Stimulated activated naive CD4-positive, alpha-beta T cell (primary cell): Measurements from ENCODE around the gene RNU2-1.
"Not testable (repeated sequence)": the region's sequence is repeated elsewhere in the genome, so short reads cannot be mapped to it uniquely, and the experiment has no call there.

Experiments
- DNase-seq, 6 experiments: peaks; one replicate each; lab custom pipeline; 2025; lab: John Stamatoyannopoulos, UW

The RNU2-1 gene

DNA sequence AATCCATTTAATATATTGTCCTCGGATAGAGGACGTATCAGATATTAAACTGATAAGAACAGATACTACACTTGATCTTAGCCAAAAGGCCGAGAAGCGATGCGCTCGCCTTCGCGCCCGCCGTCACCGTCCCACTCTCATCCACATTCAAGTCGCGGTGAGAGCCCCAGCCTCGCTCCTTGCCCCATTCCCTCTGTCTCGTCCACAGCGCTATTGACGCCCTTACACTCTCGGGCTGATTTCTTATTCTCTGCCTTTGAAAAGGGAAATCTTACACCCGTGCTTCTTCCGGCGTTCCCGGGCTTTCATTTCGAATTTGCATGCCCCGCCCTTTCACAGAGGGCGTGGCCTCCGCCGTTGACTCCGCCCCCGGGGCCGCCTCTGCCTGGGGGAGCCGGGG, at the start of gene RNU2-1:
TSS of gene RNU2-1 (minus strand) at position 101 of the 400 bp plus-strand sequence.
- DNase-seq = not testable (repeated sequence)

DNA sequence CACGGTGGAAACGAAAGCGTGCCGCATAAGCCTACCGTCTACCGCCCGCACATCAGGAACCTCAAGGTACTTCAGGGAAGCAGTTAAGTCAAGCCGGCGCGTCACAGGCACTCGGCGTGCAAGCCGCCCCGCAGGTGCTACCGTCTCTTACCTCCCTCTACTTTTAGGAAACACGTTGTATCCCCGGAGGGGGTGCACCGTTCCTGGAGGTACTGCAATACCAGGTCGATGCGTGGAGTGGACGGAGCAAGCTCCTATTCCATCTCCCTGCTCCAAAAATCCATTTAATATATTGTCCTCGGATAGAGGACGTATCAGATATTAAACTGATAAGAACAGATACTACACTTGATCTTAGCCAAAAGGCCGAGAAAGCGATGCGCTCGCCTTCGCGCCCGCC, 39.1 kb upstream of the RNU2-1 start:
- not testable (repeated sequence) for DNase-seq

DNA sequence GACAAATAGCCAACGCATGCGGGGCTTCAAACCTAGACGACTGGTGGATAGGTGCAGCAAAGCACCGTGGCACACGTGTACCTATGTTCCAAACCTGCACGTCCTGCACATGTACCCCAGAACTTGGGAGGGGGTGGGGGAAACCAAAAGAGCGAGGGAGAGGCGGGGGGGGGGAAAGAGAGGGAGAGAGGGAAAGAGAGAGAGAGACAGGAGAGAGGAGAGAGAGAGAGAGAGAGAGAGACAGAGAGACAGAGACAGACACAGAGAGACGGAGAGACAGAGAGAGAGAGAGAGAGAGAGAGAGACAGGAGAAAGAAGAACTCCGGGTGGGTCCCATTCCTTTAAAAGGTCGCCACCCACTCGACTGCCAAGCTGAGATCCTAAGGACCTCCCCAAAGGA, 38.7 kb upstream of the RNU2-1 start:
- DNase-seq = not testable (repeated sequence)

DNA sequence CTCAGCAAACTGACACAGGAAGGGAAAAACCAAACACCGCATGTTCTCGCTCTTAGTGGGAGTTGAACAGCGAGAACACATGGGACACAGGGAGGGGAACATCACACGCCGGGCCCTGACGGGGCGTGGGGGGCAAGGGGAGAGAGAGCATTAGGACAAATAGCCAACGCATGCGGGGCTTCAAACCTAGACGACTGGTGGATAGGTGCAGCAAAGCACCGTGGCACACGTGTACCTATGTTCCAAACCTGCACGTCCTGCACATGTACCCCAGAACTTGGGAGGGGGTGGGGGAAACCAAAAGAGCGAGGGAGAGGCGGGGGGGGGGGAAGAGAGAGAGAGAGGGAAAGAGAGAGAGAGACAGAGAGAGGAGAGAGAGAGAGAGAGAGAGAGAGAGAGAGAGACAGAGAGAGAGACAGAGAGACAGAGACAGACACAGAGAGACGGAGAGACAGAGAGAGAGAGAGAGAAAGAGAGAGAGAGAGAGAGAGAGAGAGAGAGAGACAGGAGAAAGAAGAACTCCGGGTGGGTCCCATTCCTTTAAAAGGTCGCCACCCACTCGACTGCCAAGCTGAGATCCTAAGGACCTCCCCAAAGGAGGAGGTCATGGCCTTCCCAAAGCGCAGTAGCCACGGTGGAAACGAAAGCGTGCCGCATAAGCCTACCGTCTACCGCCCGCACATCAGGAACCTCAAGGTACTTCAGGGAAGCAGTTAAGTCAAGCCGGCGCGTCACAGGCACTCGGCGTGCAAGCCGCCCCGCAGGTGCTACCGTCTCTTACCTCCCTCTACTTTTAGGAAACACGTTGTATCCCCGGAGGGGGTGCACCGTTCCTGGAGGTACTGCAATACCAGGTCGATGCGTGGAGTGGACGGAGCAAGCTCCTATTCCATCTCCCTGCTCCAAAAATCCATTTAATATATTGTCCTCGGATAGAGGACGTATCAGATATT, 37.1 kb upstream of the RNU2-1 start:
- DNase-seq = not testable (repeated sequence)

DNA sequence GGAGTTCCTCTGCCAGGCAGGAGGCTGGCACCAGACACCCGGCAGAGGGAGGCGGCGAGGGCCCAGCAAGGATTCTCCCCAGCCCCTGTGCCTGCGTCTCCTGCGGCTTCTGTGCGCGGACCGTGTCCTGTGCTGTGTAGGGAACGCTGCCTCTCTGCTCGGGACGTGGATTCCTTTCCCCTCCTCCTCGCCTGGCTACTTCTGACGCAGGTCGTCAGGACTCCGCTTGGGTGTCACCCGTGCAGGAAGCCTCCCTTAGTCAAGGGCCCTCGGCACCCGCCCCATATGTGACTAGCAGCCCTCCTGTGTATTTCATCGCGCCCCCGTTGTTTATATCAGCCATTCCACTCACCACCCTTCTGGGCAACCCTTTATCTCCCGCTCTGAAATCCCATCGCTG, 12.7 kb upstream of the RNU2-1 start:
- not testable (repeated sequence) for DNase-seq

DNA sequence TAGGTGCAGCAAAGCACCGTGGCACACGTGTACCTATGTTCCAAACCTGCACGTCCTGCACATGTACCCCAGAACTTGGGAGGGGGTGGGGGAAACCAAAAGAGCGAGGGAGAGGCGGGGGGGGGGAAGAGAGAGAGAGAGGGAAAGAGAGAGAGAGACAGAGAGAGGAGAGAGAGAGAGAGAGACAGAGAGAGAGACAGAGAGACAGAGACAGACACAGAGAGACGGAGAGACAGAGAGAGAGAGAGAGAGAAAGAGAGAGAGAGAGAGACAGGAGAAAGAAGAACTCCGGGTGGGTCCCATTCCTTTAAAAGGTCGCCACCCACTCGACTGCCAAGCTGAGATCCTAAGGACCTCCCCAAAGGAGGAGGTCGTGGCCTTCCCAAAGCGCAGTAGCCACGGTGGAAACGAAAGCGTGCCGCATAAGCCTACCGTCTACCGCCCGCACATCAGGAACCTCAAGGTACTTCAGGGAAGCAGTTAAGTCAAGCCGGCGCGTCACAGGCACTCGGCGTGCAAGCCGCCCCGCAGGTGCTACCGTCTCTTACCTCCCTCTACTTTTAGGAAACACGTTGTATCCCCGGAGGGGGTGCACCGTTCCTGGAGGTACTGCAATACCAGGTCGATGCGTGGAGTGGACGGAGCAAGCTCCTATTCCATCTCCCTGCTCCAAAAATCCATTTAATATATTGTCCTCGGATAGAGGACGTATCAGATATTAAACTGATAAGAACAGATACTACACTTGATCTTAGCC, 7.0 kb upstream of the RNU2-1 start:
- DNase-seq = not testable (repeated sequence)

DNA sequence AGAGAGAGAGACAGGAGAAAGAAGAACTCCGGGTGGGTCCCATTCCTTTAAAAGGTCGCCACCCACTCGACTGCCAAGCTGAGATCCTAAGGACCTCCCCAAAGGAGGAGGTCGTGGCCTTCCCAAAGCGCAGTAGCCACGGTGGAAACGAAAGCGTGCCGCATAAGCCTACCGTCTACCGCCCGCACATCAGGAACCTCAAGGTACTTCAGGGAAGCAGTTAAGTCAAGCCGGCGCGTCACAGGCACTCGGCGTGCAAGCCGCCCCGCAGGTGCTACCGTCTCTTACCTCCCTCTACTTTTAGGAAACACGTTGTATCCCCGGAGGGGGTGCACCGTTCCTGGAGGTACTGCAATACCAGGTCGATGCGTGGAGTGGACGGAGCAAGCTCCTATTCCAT, 5.8 kb upstream of the RNU2-1 start:
- DNase-seq = not testable (repeated sequence)

DNA sequence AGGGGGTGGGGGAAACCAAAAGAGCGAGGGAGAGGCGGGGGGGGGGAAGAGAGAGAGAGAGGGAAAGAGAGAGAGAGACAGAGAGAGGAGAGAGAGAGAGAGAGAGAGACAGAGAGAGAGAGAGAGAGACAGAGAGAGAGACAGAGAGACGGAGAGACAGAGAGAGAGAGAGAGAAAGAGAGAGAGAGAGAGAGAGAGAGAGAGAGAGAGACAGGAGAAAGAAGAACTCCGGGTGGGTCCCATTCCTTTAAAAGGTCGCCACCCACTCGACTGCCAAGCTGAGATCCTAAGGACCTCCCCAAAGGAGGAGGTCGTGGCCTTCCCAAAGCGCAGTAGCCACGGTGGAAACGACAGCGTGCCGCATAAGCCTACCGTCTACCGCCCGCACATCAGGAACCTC, 514 bp downstream of the RNU2-1 start:
- not testable (repeated sequence) for DNase-seq

DNA sequence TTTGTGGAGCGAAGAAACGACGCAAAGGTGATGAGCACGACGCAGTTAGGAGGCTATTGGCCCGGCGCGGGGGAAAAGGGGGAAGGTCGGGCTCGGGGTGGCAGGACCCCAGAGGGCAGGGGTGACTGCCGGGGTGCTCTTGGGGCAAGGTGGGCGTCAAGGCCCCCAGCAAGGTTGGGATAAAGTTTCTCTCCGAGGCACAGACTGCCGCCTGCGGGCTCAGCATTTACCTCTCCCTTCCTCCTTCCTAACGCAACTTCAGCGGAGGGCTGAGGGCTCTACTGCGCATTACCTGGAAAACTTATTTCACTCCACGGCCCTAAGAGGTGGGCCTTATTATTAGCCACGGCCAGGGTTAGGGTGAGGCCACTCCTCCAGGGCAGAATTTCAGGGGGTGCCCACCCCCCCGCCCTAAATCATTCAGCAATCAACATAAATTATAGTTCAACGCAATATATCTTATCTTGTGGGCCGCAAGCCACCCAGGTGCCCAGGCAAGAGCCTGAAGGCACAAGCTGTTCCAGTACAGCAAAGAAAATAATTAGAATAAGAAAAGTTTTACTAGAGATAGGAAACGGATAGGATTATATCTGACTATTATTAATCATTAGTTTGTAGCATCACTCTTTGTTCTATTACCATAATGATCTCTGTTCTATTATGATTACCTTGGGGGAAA, 1.6 kb downstream of the RNU2-1 start:
- DNase-seq = not testable (repeated sequence)

DNA sequence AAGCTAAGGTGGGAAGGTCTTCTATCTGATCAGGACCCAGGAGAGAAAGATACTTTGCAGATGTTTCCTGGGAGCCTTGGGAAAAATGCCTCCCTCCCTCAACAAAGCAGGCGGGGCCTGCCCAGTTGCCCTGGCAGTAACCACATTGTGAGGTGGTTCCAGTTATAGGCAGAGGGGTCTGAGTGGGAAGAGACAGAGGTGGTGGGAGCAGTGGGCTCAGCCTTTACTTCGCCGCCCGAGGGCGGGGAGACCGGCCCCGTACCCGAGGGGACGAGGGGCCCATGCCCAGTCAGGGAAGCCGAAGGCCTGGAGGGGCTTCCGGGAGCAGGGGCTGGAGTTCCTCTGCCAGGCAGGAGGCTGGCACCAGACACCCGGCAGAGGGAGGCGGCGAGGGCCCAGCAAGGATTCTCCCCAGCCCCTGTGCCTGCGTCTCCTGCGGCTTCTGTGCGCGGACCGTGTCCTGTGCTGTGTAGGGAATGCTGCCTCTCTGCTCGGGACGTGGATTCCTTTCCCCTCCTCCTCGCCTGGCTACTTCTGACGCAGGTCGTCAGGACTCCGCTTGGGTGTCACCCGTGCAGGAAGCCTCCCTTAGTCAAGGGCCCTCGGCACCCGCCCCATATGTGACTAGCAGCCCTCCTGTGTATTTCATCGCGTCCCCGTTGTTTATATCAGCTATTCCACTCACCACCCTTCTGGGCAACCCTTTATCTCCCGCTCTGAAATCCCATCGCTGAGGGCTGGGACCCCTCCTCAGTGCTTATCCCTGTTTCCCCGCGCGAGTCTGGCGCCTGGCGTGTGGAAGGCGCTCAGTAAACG, 2.4 kb downstream of the RNU2-1 start:
- DNase-seq = not testable (repeated sequence)

DNA sequence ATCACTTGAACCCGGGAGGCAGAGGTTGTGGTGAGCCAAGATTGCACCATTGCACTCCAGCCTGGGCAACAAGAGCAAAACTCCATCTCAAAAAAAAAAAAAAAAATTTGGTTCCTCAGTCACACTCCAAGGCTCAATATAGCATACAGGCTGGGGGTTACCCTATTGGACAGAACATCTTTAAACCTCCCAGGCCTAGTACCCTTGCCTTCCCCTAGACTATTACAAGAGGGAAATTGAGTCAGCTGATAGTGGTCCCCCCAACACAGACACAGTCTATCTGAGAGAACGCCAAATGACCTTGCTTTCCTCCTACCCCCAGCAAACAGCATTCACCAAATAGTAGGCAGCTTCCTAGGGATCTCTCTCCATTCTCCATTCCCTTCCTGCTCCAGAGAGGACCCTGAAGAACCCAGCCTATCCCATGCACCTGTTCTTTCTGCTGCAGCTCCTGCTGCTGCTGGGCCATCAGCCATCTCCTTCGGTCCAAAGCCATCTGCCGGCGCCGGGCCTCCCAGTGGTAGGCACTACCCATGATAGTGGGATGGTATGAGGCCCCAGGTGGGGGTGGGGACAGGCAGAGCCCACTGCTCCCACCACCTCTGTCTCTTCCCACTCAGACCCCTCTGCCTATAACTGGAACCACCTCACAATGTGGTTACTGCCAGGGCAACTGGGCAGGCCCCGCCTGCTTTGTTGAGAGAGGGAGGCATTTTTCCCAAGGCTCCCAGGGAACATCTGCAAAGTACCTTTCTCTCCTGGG, 5.6 kb downstream of the RNU2-1 start, which contains the start of gene CCDC200:
TSS of gene CCDC200 (minus strand) at position 604 of the 763 bp plus-strand sequence. CDS start at position 535, 69 bp downstream.
- not testable (repeated sequence) for DNase-seq

DNA sequence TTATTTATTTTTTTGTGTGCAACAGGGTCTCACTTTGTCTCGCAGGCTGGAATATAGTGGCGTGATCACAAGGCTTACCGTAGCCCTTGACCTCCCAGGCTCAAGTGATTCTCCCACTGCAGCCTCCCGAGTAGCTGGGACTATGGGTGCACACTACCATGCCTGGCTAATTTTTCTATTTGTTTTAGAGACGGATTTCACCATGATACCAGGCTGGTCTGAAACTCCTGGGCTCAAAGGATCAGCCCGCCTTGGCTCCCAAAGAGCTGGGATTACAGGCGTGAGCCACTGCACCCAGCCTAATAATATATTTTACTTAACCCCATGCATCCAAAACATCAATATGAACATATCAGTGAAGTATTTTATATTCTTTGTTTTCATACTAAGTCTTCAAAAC, 7.4 kb downstream of the RNU2-1 start:
- no peak for DNase-seq

DNA sequence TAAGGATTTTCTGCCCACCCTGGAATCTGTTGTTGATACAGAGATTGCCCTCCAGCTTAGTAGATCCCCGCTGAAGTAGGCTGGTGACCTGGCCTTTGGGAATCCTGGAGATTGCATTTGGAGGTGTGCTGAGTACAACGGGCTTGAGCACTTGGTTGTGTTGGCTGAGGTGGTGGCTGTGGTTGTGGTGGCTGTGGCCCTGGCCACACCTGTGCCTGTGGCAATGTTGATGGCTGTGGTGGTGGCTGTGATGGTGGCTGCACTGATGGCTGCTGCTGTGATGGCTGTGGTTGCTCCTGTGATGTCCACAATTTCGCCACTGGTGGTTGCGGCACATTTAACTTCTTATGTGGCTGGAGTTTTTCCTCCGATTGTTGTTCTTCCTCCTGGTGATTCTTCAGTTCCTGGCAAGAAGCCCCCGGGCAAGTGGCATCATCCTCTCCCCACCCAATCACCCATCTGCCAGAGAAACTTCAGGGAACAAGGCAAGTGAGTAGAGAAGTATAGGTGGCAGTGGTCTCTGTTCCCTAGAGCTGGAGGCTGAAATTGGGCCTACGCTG, 9.6 kb downstream of the RNU2-1 start:
- no peak for DNase-seq

DNA sequence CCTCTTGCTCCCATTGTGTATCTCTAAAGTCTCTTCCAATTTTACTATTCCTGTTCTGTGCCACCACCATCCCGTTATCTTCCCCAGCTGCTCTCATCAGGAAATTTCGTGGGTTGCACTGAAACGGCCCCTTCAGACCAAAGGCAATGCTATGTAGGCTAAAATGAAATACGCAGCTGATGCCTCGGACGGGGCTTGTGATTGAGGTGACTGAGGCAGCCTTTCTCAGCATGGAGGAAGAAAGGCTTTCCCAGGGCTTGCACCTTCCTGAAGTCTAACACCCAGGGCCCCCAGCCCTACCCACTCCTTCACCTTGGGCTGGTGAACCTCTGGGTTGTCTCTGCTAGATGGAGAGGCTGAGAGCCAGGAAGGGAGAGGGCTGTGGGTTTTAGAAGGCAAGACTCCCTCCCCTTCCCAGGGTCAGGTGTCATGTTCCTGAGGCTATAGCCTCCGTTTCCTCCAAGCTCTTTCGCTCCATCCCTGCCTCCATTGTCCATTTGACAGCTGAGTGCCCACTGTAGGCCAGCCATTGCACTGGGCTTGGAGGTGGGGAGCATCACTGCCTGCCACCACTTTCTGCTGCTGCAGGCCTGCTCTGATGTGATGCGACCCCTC, 13.2 kb downstream of the RNU2-1 start:
- no peak for DNase-seq

DNA sequence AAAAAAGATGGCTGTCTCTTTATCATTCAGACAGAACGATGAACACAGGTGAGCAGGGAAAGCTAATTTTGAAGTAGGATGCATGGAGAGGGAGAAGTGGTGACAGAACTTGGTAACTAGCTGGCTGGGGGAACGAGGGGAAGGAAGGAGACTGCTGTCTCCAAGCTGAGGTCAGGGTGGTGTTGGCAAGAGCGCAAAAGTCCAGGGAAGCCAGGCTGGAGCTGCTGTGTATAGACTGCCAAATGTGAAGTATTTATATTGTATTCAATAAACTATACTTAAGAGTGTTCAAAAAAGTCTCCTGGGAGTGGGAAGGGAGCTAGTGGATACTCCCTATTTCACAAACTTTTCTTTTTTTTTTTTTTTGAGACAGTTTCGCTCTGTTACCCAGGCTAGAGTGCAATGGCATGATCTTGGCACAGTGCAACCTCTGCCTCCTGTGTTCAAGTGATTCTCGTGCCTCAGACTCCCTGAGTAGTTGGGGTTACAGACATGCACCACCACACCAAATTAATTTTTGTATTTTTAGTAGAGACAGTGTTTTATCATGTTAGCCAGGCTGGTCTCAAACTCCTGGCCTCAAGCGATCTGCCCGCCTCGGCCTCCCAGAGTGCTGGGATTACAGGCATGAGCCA, 13.9 kb downstream of the RNU2-1 start:
- DNase-seq = no peak

DNA sequence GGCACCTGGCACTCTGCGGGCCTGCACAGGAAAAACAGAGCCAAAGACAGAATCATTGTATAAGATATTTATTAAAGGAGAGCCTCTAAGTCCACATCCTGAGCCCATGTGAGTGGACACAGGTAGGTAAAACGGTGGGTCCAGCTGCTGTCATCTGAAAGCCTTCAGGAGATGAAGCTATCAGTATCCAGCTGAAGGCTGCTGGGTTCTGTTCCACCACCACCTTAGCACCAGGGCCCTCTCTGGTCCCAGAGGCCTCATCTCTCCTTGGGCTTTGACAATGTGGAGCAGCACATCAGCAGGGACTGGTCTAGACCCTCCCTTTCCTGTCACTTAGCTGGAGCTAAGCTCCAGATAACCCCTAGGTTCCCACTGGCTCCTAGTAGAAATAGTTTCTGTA, 14.8 kb downstream of the RNU2-1 start:
- no peak for DNase-seq

DNA sequence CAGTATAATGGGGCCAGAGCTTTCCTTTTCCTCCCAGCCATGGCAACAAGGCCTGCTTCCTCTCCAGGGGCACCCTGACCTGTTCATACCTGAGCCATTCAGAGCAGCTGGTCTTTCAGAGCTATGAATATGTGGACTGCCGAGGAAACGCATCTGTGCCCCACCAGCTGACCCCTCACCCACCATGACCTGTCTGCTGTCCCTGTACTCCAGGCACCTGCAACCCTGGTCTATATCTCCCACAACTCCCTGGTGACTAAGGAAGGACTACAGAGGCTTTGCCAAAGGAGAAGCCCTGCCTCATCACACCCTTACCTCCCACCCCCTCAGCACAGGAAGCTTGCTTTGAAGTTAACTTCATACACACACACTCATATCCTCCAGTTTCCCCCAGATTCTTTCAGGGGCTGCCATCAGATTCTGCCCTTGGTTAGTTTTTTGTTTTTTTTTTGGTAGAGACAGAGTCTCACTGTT, 16.1 kb downstream of the RNU2-1 start:
- no peak for DNase-seq

DNA sequence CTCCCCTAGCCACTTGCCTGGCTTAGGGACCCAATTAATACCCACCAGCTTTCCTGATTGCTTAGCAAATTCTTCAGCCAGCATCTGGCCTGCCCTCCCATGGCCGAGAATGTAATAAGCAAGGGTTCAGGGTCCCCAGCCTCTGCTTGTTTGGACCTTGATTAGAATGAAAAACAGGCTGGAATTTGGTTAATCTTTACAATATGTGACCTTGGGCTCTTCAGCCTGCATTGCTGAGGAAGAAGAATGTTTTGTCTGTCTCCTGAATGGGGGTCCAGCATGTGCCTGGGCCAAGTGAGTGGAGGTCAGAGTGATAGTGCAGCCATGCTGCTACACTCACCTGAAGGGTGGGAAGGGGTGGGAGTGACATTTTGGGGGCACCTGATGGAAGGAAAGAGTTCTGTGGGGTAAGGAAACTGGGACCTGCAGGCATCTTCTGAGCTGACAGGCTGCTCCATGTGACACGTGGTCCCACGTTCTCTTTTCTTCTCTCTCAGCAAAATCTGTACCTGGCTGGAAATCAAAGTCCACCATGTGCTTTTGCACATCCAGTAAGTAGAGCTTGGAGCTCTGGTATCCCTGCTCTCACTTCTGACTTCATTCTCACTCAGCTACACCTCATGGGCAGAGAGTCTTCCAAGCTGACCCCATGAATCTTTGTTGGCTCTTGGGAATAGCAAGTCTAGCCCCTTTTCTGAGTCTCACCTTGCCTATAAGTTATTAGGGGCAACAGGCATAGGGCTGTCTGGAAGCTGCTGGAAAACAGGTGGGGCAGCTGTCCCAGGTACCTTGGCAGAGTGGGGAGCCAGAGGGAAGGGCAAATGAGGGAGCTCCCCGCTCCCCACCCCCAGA, 16.8 kb downstream of the RNU2-1 start:
- no peak for DNase-seq
